Measurements from ENCODE around the gene USP33. TPM values are rescaled to one million over a fixed set of nuclear protein-coding genes. Genes with fewer than 3 reads are reported as not detected.
A peak's percentile ranks its signal among the peaks of the same experiment; 100 is the strongest.

The USP33 gene
- total and polyA plus RNA-seq, 2 of the 13 experiments (the other 11 are each of a cell fraction or from before 2014, with no cell fraction given): 32.0 to 49.1 TPM

DNA sequence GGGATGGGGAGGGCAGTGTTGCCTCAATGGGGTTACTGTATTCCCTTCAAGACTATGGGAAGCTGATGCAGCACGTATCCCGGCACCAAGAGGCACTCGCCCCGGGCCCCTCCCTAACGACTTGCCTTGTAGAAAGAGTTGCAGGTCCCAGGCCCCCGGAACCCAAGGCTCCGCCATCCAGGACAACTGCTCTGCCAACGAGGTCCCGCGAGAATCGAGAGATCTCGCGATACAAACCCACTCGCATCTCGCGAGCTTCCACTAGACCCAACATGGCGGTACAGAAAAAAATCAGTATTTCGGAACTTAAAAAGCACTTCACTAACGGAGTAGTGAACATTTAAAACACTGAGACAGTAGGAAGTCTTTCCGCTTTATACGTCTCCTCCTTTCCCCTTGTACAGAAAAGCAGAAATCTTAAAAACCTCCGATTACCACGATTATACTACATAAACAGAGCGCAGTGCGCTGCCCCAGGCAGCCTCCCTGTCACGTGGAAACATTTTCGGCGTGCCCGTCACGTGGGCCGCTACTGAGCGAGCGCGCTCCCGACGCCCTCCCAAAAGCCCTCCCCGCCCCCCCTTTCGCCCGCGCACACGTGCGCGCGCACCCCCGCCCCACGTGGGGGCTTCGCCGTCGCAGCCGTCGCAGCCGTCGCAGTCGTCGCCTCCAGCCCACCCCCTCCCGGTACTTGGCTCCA lies 77.0 kb downstream of the USP33 start, which contains the start of gene ZZZ3 (continued):
- TF ChIP-seq, protein P1, sequence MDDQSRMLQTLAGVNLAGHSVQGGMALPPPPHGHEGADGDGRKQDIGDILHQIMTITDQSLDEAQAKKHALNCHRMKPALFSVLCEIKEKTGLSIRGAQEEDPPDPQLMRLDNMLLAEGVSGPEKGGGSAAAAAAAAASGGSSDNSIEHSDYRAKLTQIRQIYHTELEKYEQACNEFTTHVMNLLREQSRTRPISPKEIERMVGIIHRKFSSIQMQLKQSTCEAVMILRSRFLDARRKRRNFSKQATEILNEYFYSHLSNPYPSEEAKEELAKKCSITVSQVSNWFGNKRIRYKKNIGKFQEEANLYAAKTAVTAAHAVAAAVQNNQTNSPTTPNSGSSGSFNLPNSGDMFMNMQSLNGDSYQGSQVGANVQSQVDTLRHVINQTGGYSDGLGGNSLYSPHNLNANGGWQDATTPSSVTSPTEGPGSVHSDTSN (CRISPR knock-in tag; IDR thresholded peaks at IDR 0.05; ENCODE audit: borderline replicate concordance): no peak
- peak; percentile 12 for TF ChIP-seq TBL1XR1 (IDR thresholded peaks at IDR 0.05; ENCODE audit: borderline replicate concordance, low read length, partially characterized antibody)
- peak; percentile 82 for TF ChIP-seq THAP11 (CRISPR knock-in tag; IDR thresholded peaks at IDR 0.05)
- TF ChIP-seq, protein P2, sequence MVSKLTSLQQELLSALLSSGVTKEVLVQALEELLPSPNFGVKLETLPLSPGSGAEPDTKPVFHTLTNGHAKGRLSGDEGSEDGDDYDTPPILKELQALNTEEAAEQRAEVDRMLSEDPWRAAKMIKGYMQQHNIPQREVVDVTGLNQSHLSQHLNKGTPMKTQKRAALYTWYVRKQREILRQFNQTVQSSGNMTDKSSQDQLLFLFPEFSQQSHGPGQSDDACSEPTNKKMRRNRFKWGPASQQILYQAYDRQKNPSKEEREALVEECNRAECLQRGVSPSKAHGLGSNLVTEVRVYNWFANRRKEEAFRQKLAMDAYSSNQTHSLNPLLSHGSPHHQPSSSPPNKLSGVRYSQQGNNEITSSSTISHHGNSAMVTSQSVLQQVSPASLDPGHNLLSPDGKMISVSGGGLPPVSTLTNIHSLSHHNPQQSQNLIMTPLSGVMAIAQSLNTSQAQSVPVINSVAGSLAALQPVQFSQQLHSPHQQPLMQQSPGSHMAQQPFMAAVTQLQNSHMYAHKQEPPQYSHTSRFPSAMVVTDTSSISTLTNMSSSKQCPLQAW (CRISPR knock-in tag; IDR thresholded peaks at IDR 0.05): no peak
- peak; percentile 30; the same call in 1 of the 2 replicates for TF ChIP-seq KLF9 (CRISPR knock-in tag; IDR thresholded peaks at IDR 0.05; ENCODE audit: low read depth)
- no peak for TF ChIP-seq ZSCAN21 (CRISPR knock-in tag; IDR thresholded peaks at IDR 0.05; ENCODE audit: borderline replicate concordance)
- TF ChIP-seq, protein P3, sequence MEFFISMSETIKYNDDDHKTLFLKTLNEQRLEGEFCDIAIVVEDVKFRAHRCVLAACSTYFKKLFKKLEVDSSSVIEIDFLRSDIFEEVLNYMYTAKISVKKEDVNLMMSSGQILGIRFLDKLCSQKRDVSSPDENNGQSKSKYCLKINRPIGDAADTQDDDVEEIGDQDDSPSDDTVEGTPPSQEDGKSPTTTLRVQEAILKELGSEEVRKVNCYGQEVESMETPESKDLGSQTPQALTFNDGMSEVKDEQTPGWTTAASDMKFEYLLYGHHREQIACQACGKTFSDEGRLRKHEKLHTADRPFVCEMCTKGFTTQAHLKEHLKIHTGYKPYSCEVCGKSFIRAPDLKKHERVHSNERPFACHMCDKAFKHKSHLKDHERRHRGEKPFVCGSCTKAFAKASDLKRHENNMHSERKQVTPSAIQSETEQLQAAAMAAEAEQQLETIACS (CRISPR knock-in tag; IDR thresholded peaks at IDR 0.05): peak; percentile 98
- TF ChIP-seq, protein P4, sequence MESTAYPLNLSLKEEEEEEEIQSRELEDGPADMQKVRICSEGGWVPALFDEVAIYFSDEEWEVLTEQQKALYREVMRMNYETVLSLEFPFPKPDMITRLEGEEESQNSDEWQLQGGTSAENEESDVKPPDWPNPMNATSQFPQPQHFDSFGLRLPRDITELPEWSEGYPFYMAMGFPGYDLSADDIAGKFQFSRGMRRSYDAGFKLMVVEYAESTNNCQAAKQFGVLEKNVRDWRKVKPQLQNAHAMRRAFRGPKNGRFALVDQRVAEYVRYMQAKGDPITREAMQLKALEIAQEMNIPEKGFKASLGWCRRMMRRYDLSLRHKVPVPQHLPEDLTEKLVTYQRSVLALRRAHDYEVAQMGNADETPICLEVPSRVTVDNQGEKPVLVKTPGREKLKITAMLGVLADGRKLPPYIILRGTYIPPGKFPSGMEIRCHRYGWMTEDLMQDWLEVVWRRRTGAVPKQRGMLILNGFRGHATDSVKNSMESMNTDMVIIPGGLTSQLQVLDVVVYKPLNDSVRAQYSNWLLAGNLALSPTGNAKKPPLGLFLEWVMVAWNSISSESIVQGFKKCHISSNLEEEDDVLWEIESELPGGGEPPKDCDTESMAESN (CRISPR knock-in tag; conservative IDR thresholded peaks at IDR 0.05): no peak
- no peak for TF ChIP-seq NFE2 (CRISPR knock-in tag; IDR thresholded peaks at IDR 0.05)
- TF ChIP-seq ZNF143 (CRISPR knock-in tag; IDR thresholded peaks at IDR 0.05): no peak
- TF ChIP-seq, protein P5, sequence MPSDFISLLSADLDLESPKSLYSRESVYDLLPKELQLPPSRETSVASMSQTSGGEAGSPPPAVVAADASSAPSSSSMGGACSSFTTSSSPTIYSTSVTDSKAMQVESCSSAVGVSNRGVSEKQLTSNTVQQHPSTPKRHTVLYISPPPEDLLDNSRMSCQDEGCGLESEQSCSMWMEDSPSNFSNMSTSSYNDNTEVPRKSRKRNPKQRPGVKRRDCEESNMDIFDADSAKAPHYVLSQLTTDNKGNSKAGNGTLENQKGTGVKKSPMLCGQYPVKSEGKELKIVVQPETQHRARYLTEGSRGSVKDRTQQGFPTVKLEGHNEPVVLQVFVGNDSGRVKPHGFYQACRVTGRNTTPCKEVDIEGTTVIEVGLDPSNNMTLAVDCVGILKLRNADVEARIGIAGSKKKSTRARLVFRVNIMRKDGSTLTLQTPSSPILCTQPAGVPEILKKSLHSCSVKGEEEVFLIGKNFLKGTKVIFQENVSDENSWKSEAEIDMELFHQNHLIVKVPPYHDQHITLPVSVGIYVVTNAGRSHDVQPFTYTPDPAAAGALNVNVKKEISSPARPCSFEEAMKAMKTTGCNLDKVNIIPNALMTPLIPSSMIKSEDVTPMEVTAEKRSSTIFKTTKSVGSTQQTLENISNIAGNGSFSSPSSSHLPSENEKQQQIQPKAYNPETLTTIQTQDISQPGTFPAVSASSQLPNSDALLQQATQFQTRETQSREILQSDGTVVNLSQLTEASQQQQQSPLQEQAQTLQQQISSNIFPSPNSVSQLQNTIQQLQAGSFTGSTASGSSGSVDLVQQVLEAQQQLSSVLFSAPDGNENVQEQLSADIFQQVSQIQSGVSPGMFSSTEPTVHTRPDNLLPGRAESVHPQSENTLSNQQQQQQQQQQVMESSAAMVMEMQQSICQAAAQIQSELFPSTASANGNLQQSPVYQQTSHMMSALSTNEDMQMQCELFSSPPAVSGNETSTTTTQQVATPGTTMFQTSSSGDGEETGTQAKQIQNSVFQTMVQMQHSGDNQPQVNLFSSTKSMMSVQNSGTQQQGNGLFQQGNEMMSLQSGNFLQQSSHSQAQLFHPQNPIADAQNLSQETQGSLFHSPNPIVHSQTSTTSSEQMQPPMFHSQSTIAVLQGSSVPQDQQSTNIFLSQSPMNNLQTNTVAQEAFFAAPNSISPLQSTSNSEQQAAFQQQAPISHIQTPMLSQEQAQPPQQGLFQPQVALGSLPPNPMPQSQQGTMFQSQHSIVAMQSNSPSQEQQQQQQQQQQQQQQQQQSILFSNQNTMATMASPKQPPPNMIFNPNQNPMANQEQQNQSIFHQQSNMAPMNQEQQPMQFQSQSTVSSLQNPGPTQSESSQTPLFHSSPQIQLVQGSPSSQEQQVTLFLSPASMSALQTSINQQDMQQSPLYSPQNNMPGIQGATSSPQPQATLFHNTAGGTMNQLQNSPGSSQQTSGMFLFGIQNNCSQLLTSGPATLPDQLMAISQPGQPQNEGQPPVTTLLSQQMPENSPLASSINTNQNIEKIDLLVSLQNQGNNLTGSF (CRISPR knock-in tag; IDR thresholded peaks at IDR 0.05): no peak
- TF ChIP-seq MIXL1 (CRISPR knock-in tag; IDR thresholded peaks at IDR 0.05): 0 out of 2 replicates have a peak, but pooled peaks have one; percentile 21
- no peak for TF ChIP-seq ZNF781 (CRISPR knock-in tag; IDR thresholded peaks at IDR 0.05; ENCODE audit: borderline replicate concordance, not compliant biosample characterization)
- TF ChIP-seq TGIF2 (CRISPR knock-in tag; IDR thresholded peaks at IDR 0.05): peak; percentile 53; the same call in 1 of the 2 replicates
- TF ChIP-seq ZFP90 (CRISPR knock-in tag; IDR thresholded peaks at IDR 0.05; ENCODE audit: borderline replicate concordance): no peak; the same call in 1 of the 2 replicates
- no peak for TF ChIP-seq REXO4 (CRISPR knock-in tag; IDR thresholded peaks at IDR 0.05; ENCODE audit: borderline replicate concordance)
- TF ChIP-seq PHB2 (IDR thresholded peaks at IDR 0.05; ENCODE audit: partially characterized antibody): no peak
- TF ChIP-seq KLF13 (CRISPR knock-in tag; IDR thresholded peaks at IDR 0.05): no peak
